ENCODE data around the gene GABBR1.

Gene GABBR1

GRCh38 chr6:29567541-29567940 lies 65.4 kb downstream of the GABBR1 start:
- no peak for DNase-seq (ENCODE audit: extremely low spot score)
- ChIA-PET POLR2A (no interaction called here), CTCF (no interaction called here)
- no peak for TF ChIP-seq CTCF (IDR thresholded peaks at IDR 0.05; ENCODE audit: control extremely low read depth, extremely low read depth, low read depth, missing control alignments)

- ChIA-PET POLR2A (no interaction called here), CTCF (interaction anchor here (1.4 kb wide), 1 partner anchor 20 kb away, joined by 3 read pairs; no protein-coding TSS in a partner anchor)
- no peak for DNase-seq (ENCODE audit: extremely low spot score)
- no peak for TF ChIP-seq CTCF (IDR thresholded peaks at IDR 0.05; ENCODE audit: control extremely low read depth, extremely low read depth, low read depth, missing control alignments)
Observed at GRCh38 chr6:29566856-29567255, 66.1 kb downstream of the GABBR1 start.

GRCh38 chr6:29564875-29565274 lies 68.1 kb downstream of the GABBR1 start:
- TF ChIP-seq CTCF (IDR thresholded peaks at IDR 0.05; ENCODE audit: control extremely low read depth, extremely low read depth, low read depth, missing control alignments) = no peak
- ChIA-PET POLR2A (no interaction called here), CTCF (interaction anchor here (1.1 to 1.7 kb wide), 2 partner anchors 13 to 24 kb away, joined by 3 read pairs; no protein-coding TSS in a partner anchor)
- peak; percentile 22 for DNase-seq (ENCODE audit: extremely low spot score)

GRCh38 chr6:29563435-29563965 lies 69.5 kb downstream of the GABBR1 start:
- ChIA-PET POLR2A (no interaction called here), CTCF (no interaction called here)
- DNase-seq (ENCODE audit: extremely low spot score) = no peak
- TF ChIP-seq CTCF (IDR thresholded peaks at IDR 0.05; ENCODE audit: control extremely low read depth, extremely low read depth, low read depth, missing control alignments) = no peak

GRCh38 chr6:29561606-29562181 lies 71.3 kb downstream of the GABBR1 start:
- no peak for TF ChIP-seq CTCF (IDR thresholded peaks at IDR 0.05; ENCODE audit: control extremely low read depth, extremely low read depth, low read depth, missing control alignments)
- CTCF ChIA-PET = no interaction called here
- DNase-seq (ENCODE audit: extremely low spot score) = no peak
- POLR2A ChIA-PET = no interaction called here

GRCh38 chr6:29561091-29561490 lies 71.9 kb downstream of the GABBR1 start:
- TF ChIP-seq CTCF (IDR thresholded peaks at IDR 0.05; ENCODE audit: control extremely low read depth, extremely low read depth, low read depth, missing control alignments) = no peak
- CTCF ChIA-PET = no interaction called here
- POLR2A ChIA-PET = no interaction called here
- DNase-seq (ENCODE audit: extremely low spot score) = no peak

Measured in GM10248 (cell line).